ENCODE measurements around the gene ZNF668.

ZNF668 gene

DNA sequence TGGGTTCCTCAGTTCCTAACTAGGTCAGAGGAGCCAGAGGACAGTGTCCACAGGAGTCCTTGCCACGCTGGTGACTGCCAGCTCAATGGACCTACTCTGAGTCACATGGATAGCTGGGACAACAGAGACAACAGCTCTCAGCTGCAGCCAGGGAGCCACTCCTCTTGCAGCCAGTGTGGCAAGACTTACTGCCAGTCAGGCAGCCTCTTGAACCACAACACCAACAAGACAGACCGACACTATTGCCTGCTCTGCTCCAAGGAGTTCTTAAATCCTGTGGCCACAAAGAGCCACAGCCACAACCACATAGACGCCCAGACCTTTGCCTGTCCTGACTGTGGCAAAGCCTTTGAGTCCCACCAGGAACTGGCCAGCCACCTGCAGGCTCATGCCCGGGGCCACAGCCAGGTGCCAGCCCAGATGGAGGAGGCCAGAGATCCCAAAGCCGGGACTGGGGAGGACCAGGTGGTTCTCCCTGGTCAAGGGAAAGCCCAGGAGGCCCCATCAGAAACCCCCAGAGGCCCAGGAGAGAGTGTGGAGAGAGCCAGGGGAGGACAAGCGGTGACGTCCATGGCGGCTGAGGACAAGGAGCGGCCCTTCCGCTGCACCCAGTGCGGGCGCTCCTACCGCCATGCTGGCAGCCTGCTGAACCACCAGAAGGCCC, 6.8 kb upstream of the ZNF668 start:
- Histone ChIP-seq H3K27ac (no peak overlapping the region), H3K9ac (ENCODE audit: insufficient read length) (no peak overlapping the region), H3K36me3 (ENCODE audit: insufficient read depth, low read length) (peaks cover 46% of the 10 kb centered on the region; the same call in 1 of the 2 replicates), H3K9me3 (ENCODE audit: low read depth, low read length) (no peaks in the 10 kb centered on the region), H3K4me3 (no peak overlapping the region)
- no peak for TF ChIP-seq EZH2 (IDR thresholded peaks at IDR 0.05)
- TF ChIP-seq FOXP2 (optimal IDR thresholded peaks at IDR 0.05; ENCODE audit: control extremely low read depth, extremely low read length, insufficient read depth), result no peak
- no peak for TF ChIP-seq POLR2AphosphoS5 (IDR thresholded peaks at IDR 0.05; ENCODE audit: borderline replicate concordance, low read depth, low read length)
- no peak for DNase-seq (ENCODE audit: low read depth, low spot score)

DNA sequence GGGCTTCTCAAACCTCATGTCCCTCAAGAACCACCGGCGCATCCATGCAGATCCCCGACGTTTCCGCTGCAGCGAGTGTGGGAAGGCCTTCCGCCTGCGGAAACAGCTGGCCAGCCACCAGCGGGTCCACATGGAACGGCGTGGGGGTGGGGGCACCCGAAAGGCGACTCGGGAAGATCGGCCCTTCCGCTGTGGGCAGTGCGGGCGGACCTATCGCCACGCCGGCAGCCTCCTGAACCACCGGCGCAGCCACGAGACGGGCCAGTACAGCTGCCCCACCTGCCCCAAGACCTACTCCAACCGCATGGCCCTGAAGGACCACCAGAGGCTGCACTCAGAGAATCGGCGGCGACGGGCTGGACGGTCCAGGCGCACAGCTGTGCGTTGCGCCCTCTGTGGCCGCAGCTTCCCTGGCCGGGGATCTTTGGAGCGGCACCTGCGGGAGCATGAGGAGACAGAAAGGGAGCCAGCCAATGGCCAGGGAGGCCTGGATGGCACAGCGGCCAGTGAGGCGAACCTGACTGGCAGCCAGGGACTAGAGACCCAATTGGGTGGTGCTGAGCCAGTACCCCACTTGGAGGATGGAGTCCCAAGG, 6.1 kb upstream of the ZNF668 start:
- Histone ChIP-seq H3K9me3 (ENCODE audit: low read depth, low read length) (no peaks in the 10 kb centered on the region), H3K27ac (no peak overlapping the region), H3K9ac (ENCODE audit: insufficient read length) (no peak overlapping the region), H3K36me3 (ENCODE audit: insufficient read depth, low read length) (peaks cover 46% of the 10 kb centered on the region; the same call in 1 of the 2 replicates), H3K4me3 (no peak overlapping the region)
- no peak for TF ChIP-seq EZH2 (IDR thresholded peaks at IDR 0.05)
- TF ChIP-seq POLR2AphosphoS5 (IDR thresholded peaks at IDR 0.05; ENCODE audit: borderline replicate concordance, low read depth, low read length), result no peak
- no peak for TF ChIP-seq FOXP2 (optimal IDR thresholded peaks at IDR 0.05; ENCODE audit: control extremely low read depth, extremely low read length, insufficient read depth)
- DNase-seq (ENCODE audit: low read depth, low spot score), result no peak

DNA sequence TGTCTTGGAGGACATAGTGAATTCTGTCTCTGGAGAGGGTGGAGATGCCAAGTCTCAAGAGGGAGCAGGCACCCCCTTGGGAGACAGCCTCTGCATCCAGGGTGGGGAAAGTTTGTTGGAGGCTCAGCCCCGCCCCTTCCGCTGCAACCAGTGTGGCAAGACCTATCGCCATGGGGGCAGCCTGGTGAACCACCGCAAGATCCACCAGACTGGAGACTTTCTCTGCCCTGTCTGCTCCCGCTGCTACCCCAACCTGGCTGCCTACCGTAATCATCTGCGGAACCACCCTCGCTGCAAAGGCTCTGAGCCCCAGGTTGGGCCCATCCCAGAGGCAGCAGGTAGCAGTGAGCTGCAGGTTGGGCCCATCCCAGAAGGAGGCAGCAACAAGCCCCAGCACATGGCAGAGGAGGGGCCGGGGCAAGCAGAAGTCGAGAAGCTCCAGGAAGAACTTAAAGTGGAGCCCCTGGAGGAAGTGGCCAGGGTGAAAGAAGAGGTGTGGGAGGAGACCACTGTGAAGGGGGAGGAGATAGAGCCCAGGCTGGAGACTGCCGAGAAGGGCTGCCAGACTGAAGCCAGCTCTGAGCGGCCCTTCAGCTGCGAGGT, 5.4 kb upstream of the ZNF668 start:
- Histone ChIP-seq H3K9me3 (ENCODE audit: low read depth, low read length) (no peaks in the 10 kb centered on the region), H3K4me3 (no peak overlapping the region), H3K9ac (ENCODE audit: insufficient read length) (no peak overlapping the region), H3K27ac (no peak overlapping the region), H3K36me3 (ENCODE audit: insufficient read depth, low read length) (peaks cover 46% of the 10 kb centered on the region; the same call in 1 of the 2 replicates)
- no peak for TF ChIP-seq POLR2AphosphoS5 (IDR thresholded peaks at IDR 0.05; ENCODE audit: borderline replicate concordance, low read depth, low read length)
- no peak for TF ChIP-seq EZH2 (IDR thresholded peaks at IDR 0.05)
- TF ChIP-seq FOXP2 (optimal IDR thresholded peaks at IDR 0.05; ENCODE audit: control extremely low read depth, extremely low read length, insufficient read depth), result no peak
- DNase-seq (ENCODE audit: low read depth, low spot score), result no peak

DNA sequence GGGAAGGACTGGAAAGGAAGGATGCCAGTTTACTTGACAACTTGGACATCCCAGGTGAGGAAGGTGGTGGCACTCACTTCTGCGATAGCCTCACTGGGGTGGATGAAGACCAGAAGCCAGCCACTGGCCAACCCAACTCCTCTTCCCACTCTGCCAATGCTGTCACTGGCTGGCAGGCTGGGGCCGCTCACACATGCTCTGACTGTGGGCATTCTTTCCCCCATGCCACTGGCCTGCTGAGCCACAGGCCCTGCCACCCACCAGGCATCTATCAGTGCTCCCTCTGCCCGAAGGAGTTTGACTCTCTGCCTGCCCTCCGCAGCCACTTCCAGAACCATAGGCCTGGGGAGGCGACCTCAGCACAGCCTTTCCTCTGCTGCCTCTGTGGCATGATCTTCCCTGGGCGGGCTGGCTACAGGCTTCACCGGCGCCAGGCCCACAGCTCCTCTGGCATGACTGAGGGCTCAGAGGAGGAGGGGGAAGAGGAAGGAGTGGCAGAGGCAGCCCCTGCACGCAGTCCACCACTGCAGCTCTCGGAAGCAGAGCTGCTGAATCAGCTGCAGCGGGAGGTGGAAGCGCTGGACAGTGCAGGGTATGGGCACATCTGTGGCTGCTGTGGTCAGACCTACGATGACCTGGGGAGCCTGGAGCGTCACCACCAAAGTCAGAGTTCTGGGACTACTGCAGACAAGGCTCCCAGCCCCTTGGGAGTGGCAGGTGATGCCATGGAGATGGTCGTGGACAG, 4.7 kb upstream of the ZNF668 start:
- Histone ChIP-seq H3K27ac (no peak overlapping the region), H3K9ac (ENCODE audit: insufficient read length) (no peak overlapping the region), H3K9me3 (ENCODE audit: low read depth, low read length) (no peaks in the 10 kb centered on the region), H3K4me3 (no peak overlapping the region), H3K36me3 (ENCODE audit: insufficient read depth, low read length) (peaks cover 46% of the 10 kb centered on the region; the same call in 1 of the 2 replicates)
- no peak for DNase-seq (ENCODE audit: low read depth, low spot score)
- TF ChIP-seq FOXP2 (optimal IDR thresholded peaks at IDR 0.05; ENCODE audit: control extremely low read depth, extremely low read length, insufficient read depth) (no peak), EZH2 (IDR thresholded peaks at IDR 0.05) (no peak), POLR2AphosphoS5 (IDR thresholded peaks at IDR 0.05; ENCODE audit: borderline replicate concordance, low read depth, low read length) (no peak)

DNA sequence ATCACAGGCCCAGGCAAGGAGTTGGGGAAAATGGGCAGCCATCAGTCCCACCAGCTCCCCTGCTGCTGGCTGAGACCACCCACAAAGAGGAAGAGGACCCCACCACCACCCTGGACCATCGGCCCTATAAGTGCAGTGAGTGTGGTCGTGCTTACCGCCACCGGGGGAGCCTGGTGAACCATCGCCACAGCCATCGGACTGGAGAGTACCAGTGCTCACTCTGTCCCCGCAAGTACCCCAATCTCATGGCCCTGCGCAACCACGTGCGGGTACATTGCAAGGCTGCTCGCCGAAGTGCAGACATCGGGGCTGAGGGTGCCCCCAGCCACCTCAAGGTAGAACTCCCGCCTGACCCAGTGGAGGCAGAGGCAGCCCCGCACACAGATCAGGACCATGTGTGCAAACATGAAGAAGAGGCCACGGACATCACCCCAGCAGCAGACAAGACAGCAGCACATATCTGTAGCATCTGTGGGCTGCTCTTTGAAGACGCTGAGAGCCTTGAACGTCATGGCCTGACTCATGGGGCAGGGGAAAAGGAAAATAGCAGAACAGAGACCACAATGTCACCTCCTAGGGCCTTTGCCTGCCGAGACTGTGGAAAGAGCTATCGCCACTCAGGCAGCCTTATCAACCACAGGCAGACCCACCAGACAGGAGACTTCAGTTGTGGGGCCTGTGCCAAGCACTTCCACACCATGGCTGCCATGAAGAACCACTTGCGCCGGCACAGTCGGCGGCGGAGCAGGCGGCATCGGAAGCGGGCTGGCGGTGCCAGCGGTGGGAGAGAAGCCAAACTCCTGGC, 3.8 kb upstream of the ZNF668 start:
- H3K9ac ChIP-seq (ENCODE audit: insufficient read length), result no peak overlapping the region
- no peak overlapping the region for H3K27ac ChIP-seq

DNA sequence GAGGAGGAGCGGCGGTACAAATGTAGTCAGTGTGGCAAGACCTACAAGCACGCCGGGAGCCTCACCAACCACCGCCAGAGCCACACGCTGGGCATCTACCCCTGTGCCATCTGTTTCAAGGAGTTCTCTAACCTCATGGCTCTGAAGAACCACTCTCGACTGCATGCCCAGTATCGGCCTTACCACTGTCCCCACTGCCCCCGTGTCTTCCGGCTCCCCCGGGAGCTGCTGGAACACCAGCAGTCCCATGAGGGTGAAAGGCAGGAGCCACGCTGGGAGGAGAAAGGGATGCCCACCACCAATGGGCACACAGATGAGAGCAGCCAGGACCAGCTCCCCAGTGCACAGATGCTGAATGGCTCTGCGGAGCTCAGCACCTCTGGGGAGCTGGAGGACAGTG, 3.0 kb upstream of the ZNF668 start:
- no peaks in the 10 kb centered on the region for H3K9me3 ChIP-seq (ENCODE audit: low read depth, low read length)
- peaks cover 46% of the 10 kb centered on the region; the same call in 1 of the 2 replicates for H3K36me3 ChIP-seq (ENCODE audit: insufficient read depth, low read length)

More for the DNA sequence above, 3.8 kb upstream of the ZNF668 start:
- no peak for TF ChIP-seq EZH2 (IDR thresholded peaks at IDR 0.05)
- TF ChIP-seq FOXP2 (optimal IDR thresholded peaks at IDR 0.05; ENCODE audit: control extremely low read depth, extremely low read length, insufficient read depth), result no peak
- no peak for TF ChIP-seq POLR2AphosphoS5 (IDR thresholded peaks at IDR 0.05; ENCODE audit: borderline replicate concordance, low read depth, low read length)
- Histone ChIP-seq H3K36me3 (ENCODE audit: insufficient read depth, low read length) (peaks cover 46% of the 10 kb centered on the region; the same call in 1 of the 2 replicates), H3K4me3 (no peak overlapping the region), H3K9me3 (ENCODE audit: low read depth, low read length) (no peaks in the 10 kb centered on the region)
- DNase-seq (ENCODE audit: low read depth, low spot score), result no peak

DNA sequence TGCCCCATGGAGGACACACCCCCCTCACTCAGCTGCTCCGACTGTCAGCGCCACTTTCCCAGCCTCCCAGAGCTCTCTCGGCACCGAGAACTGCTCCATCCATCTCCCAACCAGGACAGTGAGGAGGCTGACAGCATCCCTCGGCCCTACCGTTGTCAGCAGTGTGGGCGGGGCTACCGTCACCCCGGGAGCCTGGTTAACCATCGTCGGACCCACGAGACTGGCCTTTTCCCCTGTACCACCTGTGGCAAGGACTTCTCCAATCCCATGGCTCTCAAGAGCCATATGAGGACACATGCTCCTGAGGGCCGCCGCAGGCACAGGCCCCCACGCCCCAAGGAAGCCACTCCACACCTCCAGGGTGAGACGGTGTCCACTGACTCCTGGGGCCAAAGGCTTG, 2.3 kb upstream of the ZNF668 start:
- H3K36me3 ChIP-seq (ENCODE audit: insufficient read depth, low read length), result peaks cover 46% of the 10 kb centered on the region; the same call in 1 of the 2 replicates
- H3K4me3 ChIP-seq, result no peak overlapping the region
- no peak overlapping the region for H3K27ac ChIP-seq
- no peak overlapping the region for H3K9ac ChIP-seq (ENCODE audit: insufficient read length)
- TF ChIP-seq POLR2AphosphoS5 (IDR thresholded peaks at IDR 0.05; ENCODE audit: borderline replicate concordance, low read depth, low read length) (no peak), FOXP2 (optimal IDR thresholded peaks at IDR 0.05; ENCODE audit: control extremely low read depth, extremely low read length, insufficient read depth) (no peak), EZH2 (IDR thresholded peaks at IDR 0.05) (no peak)
- no peak for DNase-seq (ENCODE audit: low read depth, low spot score)
- no peaks in the 10 kb centered on the region for H3K9me3 ChIP-seq (ENCODE audit: low read depth, low read length)

More for the DNA sequence above, 3.0 kb upstream of the ZNF668 start:
- no peak for TF ChIP-seq POLR2AphosphoS5 (IDR thresholded peaks at IDR 0.05; ENCODE audit: borderline replicate concordance, low read depth, low read length)
- TF ChIP-seq FOXP2 (optimal IDR thresholded peaks at IDR 0.05; ENCODE audit: control extremely low read depth, extremely low read length, insufficient read depth), result no peak
- no peak for TF ChIP-seq EZH2 (IDR thresholded peaks at IDR 0.05)
- H3K27ac ChIP-seq, result no peak overlapping the region
- no peak overlapping the region for H3K4me3 ChIP-seq
- no peak for DNase-seq (ENCODE audit: low read depth, low spot score)
- H3K9ac ChIP-seq (ENCODE audit: insufficient read length), result no peak overlapping the region
